C4-2B (cell line): ENCODE results near the gene RPL26.

Source experiments
- CTCF ChIP-seq: fragments of 450-650 bp; conservative IDR thresholded peaks from 2 replicates; pipeline ENCODE4 v1.5.1; 2017; ENCODE audit warnings: mild to moderate bottlenecking
- ZFX ChIP-seq: fragments of 450-650 bp; IDR thresholded peaks from 2 replicates; pipeline ENCODE4 v1.6.1; 2017

- TF ChIP-seq CTCF (no peak), ZFX (no peak)
Observed at GRCh38 chr17:8354236-8354635, 28.8 kb downstream of the RPL26 start.
